ENCODE results near the gene SAMD4B. TPM values are rescaled to one million over a fixed set of nuclear protein-coding genes. Genes with fewer than 3 reads are reported as not detected.

SAMD4B gene
- total RNA-seq, 1 experiment from 2014 or later, result 135 TPM

DNA sequence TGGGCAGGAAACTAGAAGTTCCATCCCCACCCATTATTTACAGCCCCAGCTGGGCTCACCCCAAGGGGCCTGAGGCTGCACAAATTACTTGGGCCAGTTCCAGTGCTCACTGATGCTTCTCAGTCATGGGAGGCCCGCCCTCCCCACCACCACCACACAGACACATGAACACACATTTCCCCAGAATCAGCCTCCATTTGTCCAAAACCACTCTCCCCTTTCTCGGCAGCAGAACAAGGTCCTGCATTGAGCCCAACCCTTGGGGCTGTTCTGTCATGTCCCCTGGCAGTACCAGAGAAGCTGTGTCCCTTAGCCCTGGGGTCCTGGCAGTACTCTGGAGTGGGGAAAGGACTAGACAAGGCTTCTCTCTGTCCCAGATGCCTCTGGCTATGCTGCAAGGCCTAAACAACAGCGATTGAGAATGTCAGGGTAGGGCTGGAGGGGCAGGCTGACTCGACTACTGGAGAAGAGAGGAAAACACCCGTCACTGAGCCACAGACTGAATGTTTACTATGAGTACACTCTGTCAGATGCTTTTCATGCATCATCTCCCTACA is 21.8 kb downstream of the SAMD4B start:
- no peak for TF ChIP-seq CTCF (conservative IDR thresholded peaks at IDR 0.05)
- H2BK5ac ChIP-seq (ENCODE audit: insufficient read length, low read length), result no peak overlapping the region
- WGBS (ENCODE audit: extremely low coverage, insufficient read length, low lambda C conversion rate), result no CpG with 5 or more reads among the region's 5 CpGs
- H3K23ac ChIP-seq (ENCODE audit: insufficient read length, low read depth, low read length), result no peak overlapping the region
- no peaks in the 10 kb centered on the region for H3K27me3 ChIP-seq (ENCODE audit: insufficient read depth, low read length)
- H3K27ac ChIP-seq (ENCODE audit: insufficient read length, low read depth, low read length), result no peak overlapping the region
- H4K20me1 ChIP-seq (ENCODE audit: control insufficient read depth, insufficient read depth, insufficient read length), result no peaks in the 10 kb centered on the region
- Mint-ChIP-seq H3K27me3 (ENCODE audit: low read depth) (no peaks in the 10 kb centered on the region; the same call in none of the 2 replicates), H3K36me3 (ENCODE audit: insufficient read depth in 1 of 3, low read depth in 3 of 3) (peaks cover 22 to 71% (median 52%) of the 10 kb centered on the region in 3 experiments; a peak in 6 of 7 replicates), H3K27ac (peak overlapping the region in 1 of 3 experiments; percentile 63; a peak in 1 of 7 replicates), H3K4me1 (no peaks in the 10 kb centered on the region), H3K4me3 (peak overlapping the region in 1 of 2 experiments; percentile 40; a peak in 1 of 5 replicates), H3K9me3 (no peaks in the 10 kb centered on the region)
- no peak overlapping the region for H3K4ac ChIP-seq (ENCODE audit: low read depth, low read length)
- H3K79me2 ChIP-seq (ENCODE audit: insufficient read depth, low read length), result no peaks in the 10 kb centered on the region
- H2BK20ac ChIP-seq (ENCODE audit: low read depth, low read length, poor library complexity, severe bottlenecking), result no peak overlapping the region
- H4K91ac ChIP-seq (ENCODE audit: insufficient read length, low read depth, low read length), result no peak overlapping the region
- H3K4me2 ChIP-seq (ENCODE audit: insufficient read depth, insufficient read length, low read length), result no peak overlapping the region
- H3K14ac ChIP-seq (ENCODE audit: insufficient read depth, low read length), result no peak overlapping the region; the same call in 1 of the 2 replicates
- H2BK12ac ChIP-seq (ENCODE audit: insufficient read length, low read depth, low read length), result no peak overlapping the region
- H3T11ph ChIP-seq (ENCODE audit: low read length), result no peak overlapping the region
- H3K9me3 ChIP-seq (ENCODE audit: control insufficient read depth, low read depth, low read length), result no peaks in the 10 kb centered on the region
- DNase-seq, result no peak
- H4K8ac ChIP-seq (replicated peaks; ENCODE audit: insufficient read length, low read depth, low read length), result no peak overlapping the region
- H3K4me1 ChIP-seq (ENCODE audit: insufficient read depth, low read length), result no peaks in the 10 kb centered on the region
- H4K5ac ChIP-seq (ENCODE audit: insufficient read length, low read depth, low read length), result no peak overlapping the region
- H2BK15ac ChIP-seq (ENCODE audit: low read depth, low read length), result no peak overlapping the region
- H3K56ac ChIP-seq (ENCODE audit: insufficient read length, low read depth, low read length), result no peak overlapping the region
- no peaks in the 10 kb centered on the region for H3K79me1 ChIP-seq (ENCODE audit: insufficient read depth, low read depth, low read length, poor library complexity, severe bottlenecking)
- no peak overlapping the region for H2AFZ ChIP-seq (ENCODE audit: low read length)
- H3K9ac ChIP-seq (ENCODE audit: extremely low read depth, insufficient read length, low read length), result no peak overlapping the region
- no peak overlapping the region for H3K18ac ChIP-seq (ENCODE audit: insufficient read length, low read depth, low read length)
- no peak overlapping the region for H2AK5ac ChIP-seq (ENCODE audit: insufficient read length, low read length)
- no peaks in the 10 kb centered on the region for H3K23me2 ChIP-seq (ENCODE audit: insufficient read length, low read depth, low read length, poor library complexity, severe bottlenecking)
- no peak overlapping the region for H2BK120ac ChIP-seq (ENCODE audit: low read depth, low read length, poor library complexity, severe bottlenecking)
